Choroid plexus epithelial cell (primary cell): ENCODE measurements around the gene HOOK2.
A peak's percentile ranks its signal among the peaks of the same experiment; 100 is the strongest.

Source experiments
- DNase-seq: peaks from one replicate; pipeline ENCODE4 v3.0.0-alpha.2; 2010; ENCODE audit warnings: low read depth
- H3K4me3 ChIP-seq: 2 replicates; pipeline ENCODE4 v1.5.1; 2011; ENCODE audit warnings: low read depth, mild to moderate bottlenecking, control low read depth, low read length, moderate library complexity
- CTCF ChIP-seq: conservative IDR thresholded peaks from 2 replicates; pipeline ENCODE4 v1.5.1; 2011; ENCODE audit warnings: low read depth, mild to moderate bottlenecking, control low read depth, inconsistent platforms, low read length, moderate library complexity

The HOOK2 gene

DNA sequence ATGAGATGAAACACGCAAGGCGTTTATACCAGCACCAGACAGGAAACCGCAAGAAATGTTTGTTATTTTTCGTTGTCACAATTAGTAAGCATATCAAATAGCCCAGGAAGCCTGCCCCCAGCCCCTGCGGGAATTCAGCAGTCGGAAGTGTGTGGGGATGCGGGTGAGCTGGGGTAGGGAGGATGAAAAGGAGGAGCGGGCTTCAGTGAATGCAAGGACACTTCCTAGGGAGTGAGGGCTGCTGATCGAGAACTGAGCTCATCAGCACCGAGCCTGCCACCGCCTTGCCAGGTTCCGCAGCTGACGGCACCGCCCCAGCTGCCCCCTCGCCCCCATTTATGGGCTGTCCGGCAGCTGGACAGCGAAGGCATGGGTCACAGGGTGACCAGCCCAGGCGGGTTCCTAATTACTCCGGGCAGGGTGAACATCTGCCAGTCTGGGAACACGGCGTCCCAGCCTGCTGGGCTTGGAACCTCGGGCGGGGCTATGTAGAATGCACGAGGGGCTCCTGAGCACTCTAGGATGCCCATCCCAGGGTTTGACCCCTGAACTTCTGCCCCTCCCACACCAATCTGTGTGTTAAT lies 25.3 kb downstream of the HOOK2 start:
- peak overlapping the region; percentile 28 for H3K4me3 ChIP-seq
- TF ChIP-seq CTCF: no peak
- peak; percentile 76 for DNase-seq

- no peak for DNase-seq
- H3K4me3 ChIP-seq: no peak overlapping the region
- no peak for TF ChIP-seq CTCF
Measured at GRCh38 chr19:12748489-12748888, 26.9 kb downstream of the HOOK2 start.

- peak; percentile 98 for DNase-seq
- no peak overlapping the region for H3K4me3 ChIP-seq
- TF ChIP-seq CTCF: no peak
Measured at GRCh38 chr19:12745166-12745897, 30.0 kb downstream of the HOOK2 start.

GRCh38 chr19:12737835-12738351 lies 37.5 kb downstream of the HOOK2 start:
- H3K4me3 ChIP-seq: peak overlapping the region; percentile 98
- no peak for DNase-seq
- no peak for TF ChIP-seq CTCF

DNA sequence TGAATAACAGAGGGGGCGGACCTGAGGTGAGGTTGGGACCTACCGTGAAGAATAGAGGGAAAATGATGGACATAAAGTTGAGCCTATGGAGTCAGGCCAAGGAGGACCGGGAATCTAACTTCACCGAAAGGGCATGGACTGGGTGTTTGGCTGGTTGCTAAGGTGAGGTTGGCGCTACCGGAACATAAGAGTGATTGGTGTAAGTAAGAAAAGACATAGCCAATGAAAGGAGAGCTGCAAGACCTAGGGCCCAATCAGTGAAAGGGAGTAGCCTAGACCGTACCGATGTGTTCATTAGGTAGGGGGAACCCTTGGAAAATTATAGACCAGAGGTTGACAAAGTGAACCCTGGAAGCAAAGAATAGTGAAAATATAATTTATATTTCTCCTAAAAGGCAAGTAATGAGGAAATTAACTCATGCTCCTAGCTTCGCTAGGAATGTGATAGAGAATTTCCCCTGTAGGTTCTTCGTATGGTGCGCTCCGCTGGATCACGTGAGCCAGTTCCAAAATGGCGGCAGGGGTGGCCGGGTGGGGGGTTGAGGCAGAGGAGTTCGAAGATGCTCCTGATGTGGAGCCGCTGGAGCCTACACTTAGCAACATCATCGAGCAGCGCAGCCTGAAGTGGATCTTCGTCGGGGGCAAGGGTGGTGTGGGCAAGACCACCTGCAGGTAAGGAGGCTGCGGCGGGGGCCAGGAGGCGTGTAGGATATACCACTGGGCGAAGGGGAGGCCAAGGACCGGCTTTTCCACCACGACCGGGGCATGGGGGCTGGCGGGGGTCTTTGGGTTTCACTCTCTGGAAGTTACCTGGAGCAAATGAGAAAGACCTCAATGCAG lies 38.1 kb downstream of the HOOK2 start, which contains the start of gene GET3:
TSS of gene GET3 (plus strand) at position 503 of the 840 bp plus-strand sequence. CDS start at position 512, 9 bp downstream.
- H3K4me3 ChIP-seq: peak within 1 kb of the TSS; percentile 98
- peak; percentile 100 for DNase-seq
- no peak for TF ChIP-seq CTCF

GRCh38 chr19:12733369-12734214 lies 41.8 kb downstream of the HOOK2 start:
- DNase-seq: peak; percentile 64
- peak overlapping the region; percentile 91 for H3K4me3 ChIP-seq
- TF ChIP-seq CTCF: peak; percentile 53
